ENCODE measurements around the gene ADAM15. TPM values are rescaled to one million over a fixed set of nuclear protein-coding genes. Genes with fewer than 3 reads are reported as not detected.

Gene ADAM15
- total and polyA plus RNA-seq, 2 donors (not counting 3 experiments of a cell fraction or from before 2014, with no cell fraction given), result 295 to 299 TPM

DNA sequence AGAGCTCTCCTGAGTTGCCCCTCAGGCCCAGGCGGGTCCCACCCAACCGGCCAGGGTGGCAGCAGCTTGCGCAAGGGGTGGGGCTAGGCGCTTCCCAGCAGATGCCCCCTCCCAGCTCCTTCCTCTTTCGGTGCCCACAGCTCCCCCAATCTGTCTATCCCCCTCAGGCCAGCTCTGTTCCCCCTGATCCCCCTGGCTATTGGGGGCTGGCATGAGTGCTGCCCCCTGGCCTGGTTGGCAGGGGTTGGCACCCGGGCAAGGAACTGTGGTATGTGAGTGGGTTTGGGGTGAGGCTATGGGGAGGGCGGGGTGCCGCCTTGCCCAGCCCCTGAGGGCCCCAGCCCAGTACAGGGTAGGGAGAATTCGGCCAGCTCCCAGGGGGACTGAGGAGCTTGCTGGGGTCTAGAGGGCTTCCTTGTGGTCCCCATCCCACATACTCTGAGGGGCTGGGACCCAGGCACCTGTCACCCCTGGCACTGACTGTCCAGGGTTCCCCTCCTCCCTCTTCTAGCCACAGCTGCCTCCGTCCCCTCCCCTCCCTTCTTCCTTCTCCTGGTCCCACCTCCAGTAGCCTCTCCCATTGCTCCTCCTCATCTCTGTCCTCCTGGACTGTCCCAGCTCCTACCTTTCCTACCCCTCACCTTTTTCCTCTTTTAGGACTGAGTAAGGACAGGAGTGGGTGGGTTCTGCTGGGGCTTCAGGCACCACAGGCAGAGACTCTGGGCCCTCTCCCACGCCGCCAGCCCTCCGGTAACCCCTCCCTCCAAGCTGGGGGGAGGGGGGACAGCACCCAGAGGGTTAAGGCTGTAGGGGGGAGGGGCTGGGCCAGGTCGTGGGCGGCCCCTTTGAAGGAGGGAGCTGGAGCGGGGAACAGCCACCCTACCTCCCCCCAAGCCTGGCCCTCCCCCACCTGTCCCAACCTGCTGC, 42.8 kb upstream of the ADAM15 start:
- Histone ChIP-seq H3K4me3 (replicated peaks in 1 of 3; ENCODE audit: insufficient read depth in 1 of 3, low read depth in 1 of 3, low read length in 3 of 3) (no peak overlapping the region), H3K4me1 (ENCODE audit: control insufficient read depth, extremely low read depth, insufficient read depth, low read length) (peaks cover 12% of the 10 kb centered on the region), H3K4me2 (ENCODE audit: insufficient read depth, low read length) (no peak overlapping the region), H3K9me3 (replicated peaks; ENCODE audit: control insufficient read depth, insufficient read depth, low read length) (no peaks in the 10 kb centered on the region), H2AFZ (ENCODE audit: low read depth, low read length) (no peak overlapping the region), H3K9me1 (replicated peaks; ENCODE audit: control insufficient read depth, extremely low read depth, insufficient read depth, low read length) (no peaks in the 10 kb centered on the region), H3K79me2 (ENCODE audit: control insufficient read depth, insufficient read depth, low read length) (peaks cover 13% of the 10 kb centered on the region), H3K27ac (ENCODE audit: insufficient read depth, low read depth, low read length) (no peak overlapping the region), H3K9ac (replicated peaks; ENCODE audit: extremely low read depth, insufficient read depth, low read length) (no peak overlapping the region), H3K36me3 (ENCODE audit: control insufficient read depth in 2 of 2, extremely low read depth in 1 of 2, insufficient read depth in 2 of 2, low read length in 2 of 2) (no peaks in the 10 kb centered on the region), H4K20me1 (replicated peaks; ENCODE audit: control insufficient read depth, extremely low read depth, insufficient read depth, low read length) (no peaks in the 10 kb centered on the region), H3K27me3 (ENCODE audit: control insufficient read depth in 2 of 2, insufficient read depth in 2 of 2, low read length in 2 of 2) (no peaks in the 10 kb centered on the region)
- no TSS peak for BruUV-seq (replicated peaks)
- dilution Hi-C loops (cut with MboI; ENCODE audit: extremely low pct_ligation_motif_present, low sequenced_read_pairs), result no loop called here
- CTCF ChIA-PET, result interaction anchor here (2.1 to 4.3 kb wide), 2 partner anchors 9 to 36 kb away, joined by 7 to 40 read pairs; no protein-coding TSS in a partner anchor
- POLR2A ChIA-PET, result no interaction called here
- intact Hi-C loops (cut with micrococcal nuclease), result no loop called here
- TF ChIP-seq JUN (IDR thresholded peaks at IDR 0.05; ENCODE audit: borderline replicate concordance, insufficient read depth, insufficient read length, low read depth) (no peak), GATA2 (IDR thresholded peaks at IDR 0.05; ENCODE audit: insufficient read depth, insufficient read length, low read depth, low read length) (no peak), POLR2A (IDR thresholded peaks at IDR 0.05; ENCODE audit: low read depth, low read length) (no peak), POLR2AphosphoS5 (IDR thresholded peaks at IDR 0.05; ENCODE audit: insufficient read depth, low read depth, low read length) (no peak)
- TF ChIP-seq, protein P1, sequence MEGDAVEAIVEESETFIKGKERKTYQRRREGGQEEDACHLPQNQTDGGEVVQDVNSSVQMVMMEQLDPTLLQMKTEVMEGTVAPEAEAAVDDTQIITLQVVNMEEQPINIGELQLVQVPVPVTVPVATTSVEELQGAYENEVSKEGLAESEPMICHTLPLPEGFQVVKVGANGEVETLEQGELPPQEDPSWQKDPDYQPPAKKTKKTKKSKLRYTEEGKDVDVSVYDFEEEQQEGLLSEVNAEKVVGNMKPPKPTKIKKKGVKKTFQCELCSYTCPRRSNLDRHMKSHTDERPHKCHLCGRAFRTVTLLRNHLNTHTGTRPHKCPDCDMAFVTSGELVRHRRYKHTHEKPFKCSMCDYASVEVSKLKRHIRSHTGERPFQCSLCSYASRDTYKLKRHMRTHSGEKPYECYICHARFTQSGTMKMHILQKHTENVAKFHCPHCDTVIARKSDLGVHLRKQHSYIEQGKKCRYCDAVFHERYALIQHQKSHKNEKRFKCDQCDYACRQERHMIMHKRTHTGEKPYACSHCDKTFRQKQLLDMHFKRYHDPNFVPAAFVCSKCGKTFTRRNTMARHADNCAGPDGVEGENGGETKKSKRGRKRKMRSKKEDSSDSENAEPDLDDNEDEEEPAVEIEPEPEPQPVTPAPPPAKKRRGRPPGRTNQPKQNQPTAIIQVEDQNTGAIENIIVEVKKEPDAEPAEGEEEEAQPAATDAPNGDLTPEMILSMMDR (IDR thresholded peaks at IDR 0.05; ENCODE audit: extremely low read depth in 1 of 2, insufficient read depth in 1 of 2, low read depth in 1 of 2, low read length in 2 of 2), result no peak
- TF ChIP-seq, protein P2, sequence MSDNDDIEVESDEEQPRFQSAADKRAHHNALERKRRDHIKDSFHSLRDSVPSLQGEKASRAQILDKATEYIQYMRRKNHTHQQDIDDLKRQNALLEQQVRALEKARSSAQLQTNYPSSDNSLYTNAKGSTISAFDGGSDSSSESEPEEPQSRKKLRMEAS (IDR thresholded peaks at IDR 0.05; ENCODE audit: insufficient read depth, insufficient read length), result no peak
- FAIRE-seq (no peak), DNase-seq (ENCODE audit: low read depth, low spot score) (no peak)

Data from endothelial cell of umbilical vein (primary cell).